GM19468 (cell line): ENCODE results near the gene TSHZ2.

ENCODE experiments used
- ATAC-seq: cut with Tn5 transposase; IDR thresholded peaks from one replicate; pipeline ENCODE4 v1.9.1; 2021; ENCODE audit warnings: mild to moderate bottlenecking, moderate library complexity, moderate number of reproducible peaks; ENCODE audit not compliant: unreplicated experiment; ENCODE audit errors: extremely low read depth

Gene TSHZ2

DNA sequence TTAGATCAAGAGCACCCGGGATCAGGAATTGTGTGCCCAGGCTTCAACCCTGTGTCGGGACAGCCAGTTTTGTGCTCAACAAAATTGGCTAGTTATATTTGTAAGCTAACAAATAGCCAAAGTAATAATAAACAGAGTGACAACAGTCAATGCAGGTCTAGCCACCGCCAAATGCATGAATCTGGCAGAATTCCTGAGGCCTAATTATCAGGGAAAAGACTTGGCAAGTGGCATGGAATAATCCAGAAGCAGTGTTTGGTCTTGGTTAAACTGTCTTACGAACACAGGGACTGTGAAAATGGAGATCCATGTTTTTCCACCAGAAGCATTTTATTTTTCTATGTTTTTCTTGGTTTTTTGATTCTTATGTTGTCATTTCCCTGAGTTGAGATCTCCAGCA lies 352.7 kb downstream of the TSHZ2 start:
- ATAC-seq, result no peak

DNA sequence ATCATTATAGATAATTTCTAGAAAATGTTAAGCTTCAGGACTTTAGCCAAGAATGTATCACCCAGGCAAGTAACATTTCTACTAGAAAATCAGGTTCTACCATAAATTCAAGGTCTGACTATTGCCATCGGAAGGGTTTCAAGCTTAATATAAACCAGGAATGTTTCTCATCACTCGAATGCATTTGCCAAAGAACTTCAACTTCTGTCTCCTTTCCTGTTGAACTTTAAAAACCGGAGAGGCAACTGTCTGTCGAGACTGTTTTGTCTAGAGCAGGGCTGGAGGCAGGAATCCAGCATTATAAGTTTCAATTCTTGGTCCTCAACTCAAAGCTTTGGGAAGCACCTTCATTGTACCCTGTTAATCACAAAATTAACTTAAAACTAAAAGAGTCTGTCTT lies 356.8 kb downstream of the TSHZ2 start:
- no peak for ATAC-seq

DNA sequence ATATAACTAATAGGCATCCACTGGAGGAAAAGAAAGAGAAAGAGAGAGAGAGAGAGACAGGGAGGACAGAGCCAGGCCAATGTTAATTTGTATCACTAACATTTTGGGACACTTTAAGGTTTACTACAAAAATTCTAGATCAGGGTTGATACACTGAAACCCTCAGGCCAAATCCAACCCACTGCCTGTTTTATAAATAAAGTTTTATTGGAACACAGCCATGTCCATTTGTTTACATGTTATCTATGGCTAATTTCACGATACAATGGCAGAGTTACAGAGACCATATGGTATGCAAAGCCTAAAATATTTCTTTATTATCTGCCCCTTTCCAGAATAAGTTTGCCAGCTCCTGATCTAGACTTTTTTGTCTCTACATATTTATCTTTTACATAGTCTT lies 357.6 kb downstream of the TSHZ2 start:
- no peak for ATAC-seq

DNA sequence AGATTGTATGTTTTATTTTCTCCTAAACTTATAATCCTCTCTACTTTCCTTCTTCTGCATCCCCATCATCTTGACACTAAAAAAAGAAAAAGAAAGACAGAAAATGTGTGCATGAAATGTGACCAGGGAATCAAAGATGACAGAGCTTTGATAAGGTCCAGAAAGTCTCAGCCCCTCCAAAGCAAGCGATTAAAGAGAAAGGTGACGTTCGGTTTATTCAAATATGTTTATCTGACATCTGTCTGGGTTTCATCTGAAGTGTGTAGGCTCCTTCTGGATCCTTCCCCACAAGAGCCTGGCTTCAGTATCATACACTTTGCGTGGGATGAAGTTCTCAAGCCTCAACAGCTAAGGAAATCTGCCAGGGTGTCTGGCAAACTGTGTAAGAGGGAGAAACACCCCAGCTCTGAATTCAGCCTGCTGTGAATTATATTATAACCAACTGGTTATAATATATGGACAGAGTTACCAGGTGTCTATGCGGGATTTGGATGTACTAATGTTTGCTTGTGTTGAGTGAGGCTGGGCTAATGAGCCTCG lies 358.5 kb downstream of the TSHZ2 start:
- ATAC-seq, result no peak

DNA sequence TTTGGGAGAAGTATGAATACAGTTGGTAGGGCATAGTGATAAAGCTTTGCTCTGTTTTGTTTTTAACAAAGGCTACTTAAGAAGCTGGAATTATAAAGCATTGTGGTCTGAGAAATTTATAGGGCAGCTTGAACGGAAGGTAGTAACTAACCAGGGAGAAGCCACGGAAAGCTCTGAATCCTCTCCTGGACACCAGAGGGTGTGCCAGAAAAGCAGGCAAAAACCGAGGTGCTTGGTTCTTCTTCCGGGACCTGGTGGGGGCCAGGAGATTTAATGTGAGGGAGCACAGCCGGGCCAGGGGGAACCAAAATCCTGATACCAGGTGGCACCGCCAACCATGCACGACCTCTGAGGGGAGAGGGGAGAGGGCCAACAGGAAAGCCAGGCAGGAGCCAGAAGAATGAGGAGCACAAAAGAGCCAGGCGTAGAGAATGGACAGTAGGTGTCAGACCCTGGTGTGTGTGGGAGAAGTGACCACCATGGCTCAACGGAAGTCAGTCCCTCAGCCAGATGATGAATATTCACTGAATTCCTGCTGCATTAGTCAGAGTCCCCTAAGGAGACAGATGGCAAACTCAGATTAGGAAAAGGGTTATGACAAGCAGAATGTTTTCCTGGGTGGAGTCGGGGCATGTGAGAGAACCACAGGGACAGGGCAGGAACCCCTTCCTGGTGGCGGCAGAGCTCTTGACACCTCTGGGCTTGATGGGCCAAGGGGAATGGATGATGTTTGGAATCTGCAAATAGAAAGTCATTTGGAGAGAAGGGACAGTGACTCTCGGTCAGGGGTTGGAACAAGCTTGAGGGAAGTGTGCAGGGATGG lies 359.2 kb downstream of the TSHZ2 start:
- ATAC-seq, result no peak

DNA sequence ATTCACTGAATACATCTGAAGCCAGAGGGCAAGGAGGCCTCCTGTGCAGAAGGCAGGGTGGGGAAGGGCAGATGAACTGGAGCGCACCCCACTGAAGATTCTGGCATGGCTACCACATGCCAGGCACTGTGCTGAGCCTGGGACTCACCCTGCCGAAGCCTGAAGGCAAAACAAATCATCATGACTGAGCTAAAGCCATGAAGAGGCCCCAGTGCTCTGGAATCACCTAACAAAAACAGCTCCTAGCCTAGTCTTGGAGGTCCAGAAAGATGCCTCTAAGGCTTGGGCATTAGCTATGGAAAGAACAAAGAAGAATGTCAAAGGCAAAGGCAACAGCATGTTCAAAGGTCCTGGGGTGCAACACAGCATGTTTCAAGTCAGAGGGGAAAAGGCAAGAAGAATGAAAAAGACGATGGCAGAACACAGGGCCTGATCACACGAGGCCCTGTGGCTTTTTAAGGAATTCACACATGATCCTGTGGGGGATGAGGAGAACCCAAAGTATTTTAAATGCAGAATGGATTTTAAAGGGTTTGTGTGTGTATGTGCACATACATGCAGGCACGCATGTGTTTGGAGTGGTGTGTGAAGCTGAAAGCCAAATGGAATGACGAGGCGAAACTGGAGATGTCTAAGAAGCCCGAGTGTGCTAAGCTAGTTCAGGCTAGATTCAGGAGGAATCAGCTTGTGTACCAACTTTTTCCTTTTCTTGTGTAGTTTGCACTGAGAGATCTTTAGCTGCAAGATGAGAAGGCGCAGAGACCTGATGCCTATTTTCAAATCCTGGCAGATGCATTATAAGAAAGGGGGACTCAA lies 360.1 kb downstream of the TSHZ2 start:
- ATAC-seq, result no peak

DNA sequence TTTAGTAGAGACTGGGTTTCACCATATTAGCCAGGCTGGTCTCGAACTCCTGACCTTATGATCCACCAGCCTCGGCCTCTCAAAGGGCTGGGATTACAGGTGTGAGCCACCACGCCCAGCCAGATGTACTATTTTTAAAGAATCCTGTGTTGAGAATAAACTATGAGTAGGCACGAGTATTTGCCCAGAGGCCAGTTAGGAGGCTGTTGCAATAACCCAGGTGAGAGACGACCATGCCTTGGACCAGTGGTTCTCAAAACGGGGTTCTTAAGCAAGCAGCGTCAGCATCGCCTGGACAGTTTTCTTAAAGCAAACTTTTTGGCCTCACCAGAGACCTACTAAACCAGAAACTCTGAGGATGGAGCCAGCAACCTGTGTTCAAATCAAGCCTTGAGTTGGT lies 362.7 kb downstream of the TSHZ2 start:
- no peak for ATAC-seq

DNA sequence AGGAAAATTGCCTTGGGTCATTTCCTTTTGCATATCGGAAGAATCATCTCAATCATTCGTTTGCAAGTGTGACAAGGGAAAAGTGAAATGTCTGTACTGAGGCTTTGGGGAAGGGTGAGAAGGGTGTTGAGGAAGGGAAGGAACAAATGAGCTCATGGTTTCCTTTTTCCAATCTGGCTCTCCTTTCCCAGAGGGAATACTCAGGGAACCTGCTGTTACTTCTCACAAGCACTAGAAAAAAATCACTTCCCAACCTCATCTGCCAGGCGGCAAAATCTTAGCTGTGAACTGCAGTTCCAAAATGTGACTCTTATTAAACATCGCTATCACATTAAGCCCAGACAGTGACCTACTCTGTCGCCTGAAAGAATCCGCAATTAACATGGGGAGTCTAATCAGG lies 363.4 kb downstream of the TSHZ2 start:
- no peak for ATAC-seq

DNA sequence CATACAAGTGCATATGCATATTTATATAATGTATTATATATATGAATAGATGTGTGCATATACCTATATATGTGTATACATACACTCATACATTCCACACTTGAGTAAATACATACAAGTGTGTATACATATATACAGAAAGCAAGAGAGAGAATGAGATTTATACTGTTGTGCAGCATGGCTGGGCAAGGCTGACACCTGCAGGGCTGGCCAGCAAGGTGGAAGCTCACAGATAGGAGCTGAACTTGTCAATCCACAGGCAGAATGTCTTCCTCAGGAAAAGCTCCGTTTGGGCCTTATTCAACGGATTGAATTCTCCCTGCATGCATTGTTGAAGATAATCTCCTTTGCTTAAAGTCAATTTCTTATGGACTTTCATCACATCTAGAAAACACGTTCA lies 364.7 kb downstream of the TSHZ2 start:
- ATAC-seq, result no peak

DNA sequence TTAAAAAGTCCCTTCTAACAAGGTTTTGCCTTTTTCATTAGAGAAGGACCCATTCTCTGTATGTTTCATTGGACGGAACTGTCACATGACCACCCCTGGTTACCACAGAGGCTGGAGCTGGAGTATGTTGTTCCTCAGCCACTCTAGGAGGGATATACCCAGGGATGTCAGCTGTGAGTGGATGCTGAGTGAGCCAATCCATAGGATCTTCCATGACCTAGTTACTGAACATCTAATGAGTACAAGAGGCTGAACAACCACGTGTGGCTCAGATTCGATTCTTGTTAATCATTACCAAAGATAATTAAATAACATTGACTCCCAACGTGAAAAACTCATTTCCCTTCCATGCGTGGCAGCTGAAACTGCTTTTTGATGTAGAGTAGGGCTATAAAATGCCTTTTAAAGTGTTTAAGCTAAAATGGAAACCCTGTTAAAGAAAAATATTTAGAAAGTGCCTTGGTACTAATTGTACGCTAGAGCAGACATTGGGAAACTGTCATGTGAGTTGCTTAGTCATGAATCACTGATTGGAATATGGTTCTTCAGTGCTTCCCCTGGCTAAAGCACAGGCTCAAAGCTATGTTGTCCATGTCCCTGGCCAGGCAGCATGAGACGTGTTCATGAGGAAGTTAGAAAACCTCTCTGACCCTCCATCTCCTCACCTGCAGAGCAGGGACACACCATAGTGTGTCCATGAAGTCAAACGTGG lies 365.4 kb downstream of the TSHZ2 start:
- ATAC-seq, result no peak

DNA sequence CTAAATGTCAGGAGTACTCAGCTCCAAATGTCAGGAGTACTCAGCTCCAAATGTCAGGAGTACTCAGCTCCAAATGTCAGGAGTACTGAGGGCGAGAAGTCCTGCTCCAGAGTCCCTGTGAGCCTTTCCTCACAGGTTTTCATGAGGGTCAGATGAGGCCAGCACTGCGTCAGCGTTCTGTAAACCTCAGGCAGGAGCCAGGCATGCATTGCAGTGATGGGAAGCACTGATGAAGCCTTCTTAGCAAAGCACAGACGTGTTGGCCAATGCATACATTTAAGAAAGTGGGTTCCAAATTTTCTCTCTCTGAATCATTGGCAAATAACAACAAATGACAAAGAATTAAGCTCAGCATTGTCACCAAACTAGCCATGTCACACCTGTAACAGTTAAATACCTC lies 366.6 kb downstream of the TSHZ2 start:
- ATAC-seq, result no peak

DNA sequence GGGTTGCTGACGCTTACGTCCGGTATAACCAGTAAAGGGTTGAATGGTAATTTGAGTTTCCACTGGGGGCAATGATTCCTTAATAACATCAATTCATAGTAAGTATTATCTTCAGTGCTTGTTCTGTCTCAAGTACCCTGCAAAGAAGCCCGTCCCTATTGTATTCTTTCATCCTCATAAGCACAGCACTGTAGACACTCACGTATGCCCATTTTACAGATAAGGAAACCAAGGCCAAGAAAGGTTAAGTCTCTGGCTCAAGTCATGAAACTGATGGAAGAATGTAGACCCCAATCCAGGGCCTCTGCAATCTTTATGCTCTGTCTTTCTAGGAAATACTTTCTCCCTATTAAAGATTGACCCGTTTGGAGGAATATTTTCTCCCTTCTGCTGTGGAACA lies 370.3 kb downstream of the TSHZ2 start:
- no peak for ATAC-seq

DNA sequence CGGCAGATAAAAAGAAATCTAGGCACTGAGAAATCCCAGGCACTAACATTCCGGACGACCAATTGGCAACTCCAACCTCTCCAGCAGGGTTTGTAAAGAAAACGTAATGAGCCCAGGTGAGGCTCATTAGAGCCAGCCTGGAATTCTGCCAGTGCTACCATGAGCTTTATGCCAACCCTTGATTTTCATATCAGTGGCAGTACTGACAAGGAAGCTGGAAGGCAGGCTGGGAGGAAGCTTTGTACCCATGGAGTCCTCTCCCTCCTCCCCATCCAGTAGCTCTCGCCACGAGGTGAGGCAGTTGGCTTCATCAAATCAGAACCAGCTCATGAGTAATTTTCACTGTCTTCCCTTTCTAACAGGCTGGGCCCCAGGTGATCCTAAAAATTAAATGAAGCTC lies 371.3 kb downstream of the TSHZ2 start:
- no peak for ATAC-seq

DNA sequence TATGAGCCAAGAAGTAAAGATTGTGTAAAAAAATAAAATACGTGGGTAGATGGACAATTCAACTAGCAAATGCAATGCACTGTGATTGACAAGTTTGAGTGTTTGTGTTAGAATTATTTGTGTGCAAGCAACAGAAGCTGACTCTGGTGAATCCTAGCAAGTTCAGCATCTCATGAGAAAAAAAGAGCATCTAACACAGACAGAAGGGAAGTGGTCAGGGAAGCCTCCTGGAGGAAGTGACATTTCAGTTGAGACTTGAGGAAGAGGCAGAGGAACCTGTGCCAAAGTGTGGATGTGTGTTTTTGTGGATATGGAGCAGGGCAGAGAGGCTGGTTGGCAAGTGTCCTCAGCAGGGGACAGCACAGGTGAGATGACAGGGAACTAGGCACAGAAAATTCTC lies 372.7 kb downstream of the TSHZ2 start:
- ATAC-seq, result no peak

DNA sequence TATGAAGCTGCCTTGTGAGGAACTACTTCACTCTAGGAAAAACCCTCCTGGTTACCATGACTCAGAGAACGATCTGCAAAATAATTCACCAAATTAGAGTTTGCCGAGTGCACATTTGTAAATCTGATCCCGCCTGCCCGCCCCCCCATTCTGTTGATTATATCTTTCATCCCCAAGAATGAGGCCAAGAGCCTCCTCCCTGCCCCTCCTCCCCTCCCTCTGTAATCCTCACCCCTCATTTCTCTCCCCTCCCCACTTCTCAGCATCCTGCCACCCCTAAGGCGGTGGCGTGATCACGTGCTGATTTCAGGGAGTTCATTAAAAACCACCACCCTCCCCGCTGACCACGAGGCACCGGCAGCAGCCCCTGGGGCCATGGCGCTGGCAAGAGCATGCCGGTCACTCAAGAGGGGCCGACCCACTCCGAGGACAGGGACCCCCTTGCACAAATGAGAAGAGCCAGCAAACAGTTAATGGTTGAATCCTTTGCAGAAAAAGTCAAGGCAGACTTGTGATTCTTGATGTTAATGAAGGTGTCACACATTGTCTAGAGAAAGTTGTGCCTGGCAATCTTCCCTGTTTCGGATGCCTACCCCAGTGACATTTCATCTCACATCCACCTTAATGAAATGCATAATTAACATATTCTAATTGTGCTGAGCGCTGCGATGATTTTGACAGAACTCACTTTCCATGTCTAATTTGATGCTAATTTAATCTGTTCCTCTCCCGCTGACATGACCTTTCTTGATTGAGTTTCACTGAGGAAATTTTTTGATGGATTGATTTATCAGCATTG lies 373.6 kb downstream of the TSHZ2 start:
- ATAC-seq, result no peak

DNA sequence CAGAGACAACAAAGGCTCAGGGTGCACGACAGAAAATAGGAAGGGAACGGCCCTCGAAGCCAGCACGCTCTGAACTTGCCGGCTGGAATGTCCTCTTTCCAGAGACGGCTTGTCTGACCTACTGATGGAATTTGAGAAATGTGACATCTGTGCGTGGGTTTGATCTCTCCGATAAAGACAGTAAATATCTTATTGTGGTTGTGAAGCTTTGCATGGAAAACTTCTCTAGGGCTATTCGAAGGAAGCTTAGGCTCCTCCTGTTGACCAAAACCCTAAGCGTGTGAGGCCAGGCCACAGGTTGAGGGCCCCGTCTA lies 374.1 kb downstream of the TSHZ2 start:
- ATAC-seq, result no peak

DNA sequence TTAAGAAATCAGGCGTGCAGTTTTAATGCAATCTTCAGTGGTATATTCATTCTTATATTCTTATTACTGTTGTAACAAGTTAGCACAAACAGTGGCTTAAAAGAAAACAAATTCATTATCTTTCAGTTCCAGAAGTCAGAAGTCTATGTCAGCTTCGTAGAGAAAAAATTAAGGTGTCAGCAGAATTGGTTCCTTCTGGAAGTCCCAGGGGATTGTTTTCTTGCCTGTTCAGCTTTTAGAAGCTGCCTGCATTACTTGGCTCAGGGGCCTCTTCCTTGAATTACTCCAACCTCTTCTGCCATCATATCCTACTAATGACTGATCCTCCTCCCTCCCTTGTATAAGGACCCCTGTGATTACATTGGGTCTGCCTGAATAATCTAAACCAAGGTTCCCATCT lies 377.6 kb downstream of the TSHZ2 start:
- ATAC-seq, result no peak

DNA sequence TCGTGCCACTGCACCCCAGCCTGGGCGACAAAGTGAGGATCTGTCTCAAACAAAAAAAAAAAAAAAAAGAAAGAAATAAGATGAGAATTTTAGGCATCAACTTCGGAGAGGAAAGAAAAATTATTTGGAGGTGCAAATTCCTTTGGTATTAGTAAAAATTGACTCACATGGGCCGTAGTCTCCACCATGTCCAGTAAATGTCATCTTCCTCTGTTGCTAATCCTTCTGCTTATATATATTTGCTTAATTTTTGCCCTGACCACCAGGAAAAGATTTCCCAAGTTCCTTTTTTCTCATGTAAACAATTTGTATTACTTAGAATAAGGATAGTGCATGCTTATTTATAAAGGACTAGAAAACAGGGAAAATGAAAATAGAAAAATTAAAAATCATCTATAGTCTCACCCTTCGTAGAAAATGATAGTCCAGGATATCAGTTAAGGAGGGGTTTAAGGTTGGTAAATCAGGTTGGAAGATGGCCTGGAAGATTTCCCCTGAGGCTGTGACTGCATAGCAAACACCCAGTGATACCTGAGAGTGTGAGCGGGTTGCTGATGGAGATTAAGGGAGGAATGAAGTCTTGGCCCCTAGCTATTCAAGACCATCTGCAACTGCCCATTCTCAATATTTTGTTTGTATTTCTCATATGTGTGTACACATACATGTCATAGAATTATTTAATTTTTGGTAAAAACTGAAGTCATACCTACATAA lies 380.7 kb downstream of the TSHZ2 start:
- ATAC-seq, result no peak

DNA sequence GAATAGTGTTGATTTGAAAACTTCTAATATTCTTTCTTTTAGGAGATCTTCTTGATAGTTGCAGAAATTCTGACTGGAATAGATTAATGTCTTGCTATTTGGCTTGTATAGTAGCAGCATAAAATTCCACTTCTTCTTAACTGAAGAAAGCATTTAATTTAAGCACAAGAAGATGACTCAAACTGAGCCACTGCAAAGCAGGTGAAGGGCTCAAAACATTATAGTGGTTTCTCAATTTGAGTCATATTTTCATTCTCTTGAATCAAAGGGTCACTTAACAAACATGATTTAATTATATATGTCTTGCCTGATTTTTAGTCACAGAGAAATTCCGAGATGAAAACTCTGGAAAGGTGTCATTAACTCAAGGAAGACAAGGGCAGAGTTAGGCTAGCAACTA lies 382.2 kb downstream of the TSHZ2 start:
- ATAC-seq, result no peak

DNA sequence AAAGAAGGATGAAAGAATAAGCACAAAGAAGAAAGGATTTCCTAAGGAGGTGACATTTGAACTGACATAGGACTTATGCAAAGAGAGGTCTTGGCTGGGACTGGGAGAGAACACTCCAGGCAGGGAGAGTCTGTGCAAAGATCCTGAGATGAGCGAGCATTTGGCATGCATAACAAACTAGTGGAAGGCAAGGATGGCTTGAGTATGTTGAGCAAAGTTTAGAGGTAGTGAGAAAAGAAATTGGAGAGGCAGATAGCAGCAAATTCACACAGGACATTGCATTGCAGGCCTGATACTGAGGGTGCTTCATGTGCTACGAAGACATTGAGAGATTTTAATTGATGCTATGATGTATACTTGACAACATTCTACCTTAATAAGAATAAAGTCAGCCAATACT lies 383.6 kb downstream of the TSHZ2 start:
- ATAC-seq, result no peak
